Activated CD4-positive, alpha-beta memory T cell treated with anti-CD3 and anti-CD28 coated beads, Interleukin-2, amount 10 ng/mL, durations not matched to agents 7 days and 5 days (primary cell): ENCODE results near the gene WFS1. TPM values are rescaled to one million over a fixed set of nuclear protein-coding genes. Genes with fewer than 3 reads are reported as not detected.

Source experiments
- CTCF ChIA-PET: fragments of 350-600 bp; sonication (Branson Sonifier 250); formaldehyde crosslinking; loops from one replicate; lab custom pipeline; 2021; ENCODE audit warnings: antibody characterized with exemption, inconsistent platforms; lab: Charles Lee
- POLR2A ChIA-PET: fragments of 350-600 bp; sonication (Branson Sonifier 250); formaldehyde crosslinking; loops from one replicate; lab custom pipeline; 2021; ENCODE audit warnings: antibody characterized with exemption; lab: Charles Lee
- DNase-seq: peaks from one replicate; pipeline ENCODE4 v3.0.0-alpha.2; 2020
- H3K27ac Mint-ChIP-seq: one replicate; pipeline ENCODE4 v1.8.0; 2021; ENCODE audit warnings: mild to moderate bottlenecking, mixed read lengths
- H3K27me3 Mint-ChIP-seq: one replicate; pipeline ENCODE4 v1.8.0; 2021; ENCODE audit warnings: mixed read lengths
- H3K36me3 Mint-ChIP-seq: one replicate; pipeline ENCODE4 v1.8.0; 2021; ENCODE audit warnings: low read depth, mixed read lengths
- H3K4me1 Mint-ChIP-seq: one replicate; pipeline ENCODE4 v1.8.0; 2021; ENCODE audit warnings: mixed read lengths
- H3K4me3 Mint-ChIP-seq: one replicate; pipeline ENCODE4 v1.8.0; 2021; ENCODE audit warnings: mild to moderate bottlenecking, mixed read lengths
- H3K9me3 Mint-ChIP-seq: one replicate; pipeline ENCODE4 v1.8.0; 2021; ENCODE audit warnings: mixed read lengths
- total RNA-seq, 2 experiments: library from RNA; stranded (reverse); gene quantifications; one replicate each; pipeline ENCODE4 v1.2.3, GENCODE V29; 2021

Gene WFS1, protein sequence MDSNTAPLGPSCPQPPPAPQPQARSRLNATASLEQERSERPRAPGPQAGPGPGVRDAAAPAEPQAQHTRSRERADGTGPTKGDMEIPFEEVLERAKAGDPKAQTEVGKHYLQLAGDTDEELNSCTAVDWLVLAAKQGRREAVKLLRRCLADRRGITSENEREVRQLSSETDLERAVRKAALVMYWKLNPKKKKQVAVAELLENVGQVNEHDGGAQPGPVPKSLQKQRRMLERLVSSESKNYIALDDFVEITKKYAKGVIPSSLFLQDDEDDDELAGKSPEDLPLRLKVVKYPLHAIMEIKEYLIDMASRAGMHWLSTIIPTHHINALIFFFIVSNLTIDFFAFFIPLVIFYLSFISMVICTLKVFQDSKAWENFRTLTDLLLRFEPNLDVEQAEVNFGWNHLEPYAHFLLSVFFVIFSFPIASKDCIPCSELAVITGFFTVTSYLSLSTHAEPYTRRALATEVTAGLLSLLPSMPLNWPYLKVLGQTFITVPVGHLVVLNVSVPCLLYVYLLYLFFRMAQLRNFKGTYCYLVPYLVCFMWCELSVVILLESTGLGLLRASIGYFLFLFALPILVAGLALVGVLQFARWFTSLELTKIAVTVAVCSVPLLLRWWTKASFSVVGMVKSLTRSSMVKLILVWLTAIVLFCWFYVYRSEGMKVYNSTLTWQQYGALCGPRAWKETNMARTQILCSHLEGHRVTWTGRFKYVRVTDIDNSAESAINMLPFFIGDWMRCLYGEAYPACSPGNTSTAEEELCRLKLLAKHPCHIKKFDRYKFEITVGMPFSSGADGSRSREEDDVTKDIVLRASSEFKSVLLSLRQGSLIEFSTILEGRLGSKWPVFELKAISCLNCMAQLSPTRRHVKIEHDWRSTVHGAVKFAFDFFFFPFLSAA
- total RNA-seq = 1 to 10 TPM; 2.4 to 3.5 TPM

DNA sequence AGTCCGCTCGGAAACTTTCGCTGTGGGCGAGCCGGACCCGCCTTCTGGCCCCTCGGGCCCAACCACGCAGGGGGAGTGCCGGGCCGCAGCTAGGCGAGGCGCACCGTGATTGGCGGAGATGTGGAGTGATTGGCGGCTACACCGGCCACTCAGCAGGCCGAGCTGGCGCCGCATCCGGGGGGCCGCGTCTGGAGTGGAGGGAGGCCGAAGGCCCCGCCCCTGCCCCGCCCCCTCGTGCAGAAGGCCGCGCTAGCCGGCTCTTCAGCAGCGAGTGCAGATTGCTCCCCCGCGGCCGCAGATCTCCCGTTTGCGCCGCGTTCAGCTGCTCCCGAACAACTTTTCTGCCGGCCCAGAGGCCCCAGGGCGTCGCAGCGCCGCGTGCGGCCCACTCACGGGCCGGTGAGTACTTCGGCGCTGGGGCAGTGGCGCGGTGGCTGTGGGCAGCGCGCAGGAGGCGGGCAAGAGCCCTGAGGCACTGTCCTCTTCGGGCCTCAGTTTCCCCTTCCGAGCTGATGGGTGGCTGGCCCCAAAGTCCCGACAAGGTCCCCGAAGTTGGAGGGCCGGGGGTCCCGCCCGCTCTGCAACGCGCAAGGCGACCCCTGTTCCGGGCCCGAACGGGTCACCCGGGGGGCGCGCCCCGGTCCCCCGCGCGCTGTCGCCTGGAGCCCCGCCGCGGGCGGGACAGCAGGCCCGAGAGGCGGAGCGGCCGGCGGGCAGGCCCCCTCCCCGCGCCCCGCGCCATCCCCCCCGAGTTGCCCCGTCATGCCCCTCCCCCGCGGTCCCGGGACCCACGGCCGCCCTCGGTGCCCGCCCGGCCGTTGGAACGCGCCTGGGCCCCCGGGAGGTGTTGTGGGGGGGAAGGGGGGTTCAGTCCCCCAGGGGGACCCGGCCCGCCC lies at the start of gene WFS1:
Gene WFS1 (plus strand): TSS at position 235 of the 896 bp plus-strand sequence. CDS start 7,606 bp downstream, outside the sequence.
- no peaks in the 10 kb centered on the region for H3K9me3 Mint-ChIP-seq
- ChIA-PET POLR2A (interaction anchor here (0.9 to 2.2 kb wide), 8 partner anchors 8 to 89 kb away, joined by 3 to 7 read pairs (median 4); partner anchors contain the start of gene JAKMIP1), CTCF (interaction anchor here (0.9 to 15.1 kb wide), 3 partner anchors 13 to 57 kb away, joined by 3 to 229 read pairs (median 46); no protein-coding TSS in a partner anchor)
- peaks cover 27% of the 10 kb centered on the region for H3K4me1 Mint-ChIP-seq
- H3K4me3 Mint-ChIP-seq = peak within 1 kb of the TSS; percentile 72
- no peak within 1 kb of the TSS for H3K27ac Mint-ChIP-seq
- DNase-seq = peak; percentile 98
- H3K36me3 Mint-ChIP-seq = no peaks in the 10 kb centered on the region
- peaks cover 52% of the 10 kb centered on the region for H3K27me3 Mint-ChIP-seq

DNA sequence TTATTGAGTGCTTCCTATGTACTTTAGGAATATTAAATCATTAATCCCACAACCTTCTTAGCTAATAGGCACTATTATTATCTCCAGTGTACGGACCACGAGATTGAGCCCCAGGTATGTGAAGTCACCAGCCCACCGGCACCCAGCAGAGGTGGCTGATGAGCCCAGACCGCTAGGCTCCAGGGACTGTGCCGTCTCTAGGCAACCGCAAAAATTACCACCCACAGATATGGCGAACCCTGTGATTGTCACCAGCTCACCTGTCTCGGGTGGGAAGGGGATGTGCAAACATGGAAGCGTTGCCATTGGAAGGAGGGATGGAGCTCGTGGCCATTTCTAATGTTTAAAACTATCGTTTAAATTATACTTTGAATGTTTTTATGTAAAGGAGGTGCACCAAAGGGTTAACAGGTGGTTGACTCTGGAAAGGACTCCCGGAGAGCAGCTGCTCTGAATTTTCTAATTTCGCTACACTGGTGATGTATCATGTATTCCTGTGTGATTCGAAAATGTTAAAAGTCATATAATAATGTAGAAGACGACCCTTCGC lies 48.3 kb upstream of the WFS1 start:
- no peak overlapping the region for H3K4me3 Mint-ChIP-seq
- no peak for DNase-seq
- peaks cover 72% of the 10 kb centered on the region for H3K27me3 Mint-ChIP-seq
- peaks cover 14% of the 10 kb centered on the region for H3K36me3 Mint-ChIP-seq
- ChIA-PET POLR2A (interaction anchor here (0.8 to 2.1 kb wide), 2 partner anchors 21 to 41 kb away, joined by 3 to 8 read pairs; partner anchors contain the start of gene JAKMIP1), CTCF (interaction anchor here (0.6 to 2.3 kb wide), 6 partner anchors 20 to 188 kb away, joined by 3 to 13 read pairs (median 6); no protein-coding TSS in a partner anchor)
- no peaks in the 10 kb centered on the region for H3K9me3 Mint-ChIP-seq
- H3K4me1 Mint-ChIP-seq = peaks cover 1% of the 10 kb centered on the region
- H3K27ac Mint-ChIP-seq = no peak overlapping the region

DNA sequence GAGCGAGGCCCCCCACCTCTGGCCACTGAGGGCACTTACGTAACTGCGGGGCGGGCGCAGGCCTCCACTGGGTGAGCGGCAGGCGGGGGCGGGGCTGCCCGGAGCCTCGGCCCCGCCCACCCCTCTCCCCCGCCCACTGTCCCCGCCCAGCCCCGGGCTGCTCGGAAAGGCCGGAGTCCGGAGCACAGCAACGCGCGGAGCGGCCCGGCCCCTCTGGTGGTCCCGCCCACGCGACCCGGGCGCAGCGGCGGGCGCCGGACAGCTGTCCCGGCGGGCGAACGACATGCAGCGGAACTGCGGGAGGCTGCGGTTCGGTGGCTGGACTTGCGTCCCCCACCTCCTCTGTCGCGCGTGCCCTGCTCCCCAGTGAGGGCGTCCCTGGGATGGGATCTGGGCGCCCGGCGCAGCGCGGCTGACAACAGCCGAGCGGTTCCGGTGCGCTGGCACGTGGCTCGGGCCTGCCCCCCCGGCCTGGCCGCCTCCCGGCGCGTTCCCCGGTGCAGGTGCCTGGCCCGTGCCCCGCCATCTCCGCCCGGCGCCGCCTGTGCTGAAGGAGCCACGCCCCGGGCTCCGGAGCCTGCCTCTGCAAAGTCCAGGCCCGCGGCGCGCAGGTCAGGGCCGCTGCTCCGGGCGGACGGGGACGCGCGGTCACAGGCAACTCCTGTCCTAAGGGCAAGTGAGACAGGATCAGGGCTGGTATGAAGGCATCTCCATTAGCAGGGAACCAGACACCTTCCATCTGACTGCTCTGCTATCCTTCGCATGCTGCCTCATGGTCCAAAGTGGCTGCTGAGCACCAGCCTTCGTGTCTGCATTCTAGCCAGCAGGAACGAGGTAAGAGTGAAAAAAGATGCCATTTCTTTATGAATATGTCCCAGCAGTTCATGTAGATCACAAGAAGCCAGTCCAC lies 47.5 kb upstream of the WFS1 start:
- Mint-ChIP-seq H3K27ac (no peak overlapping the region), H3K27me3 (peaks cover 68% of the 10 kb centered on the region)

DNA sequence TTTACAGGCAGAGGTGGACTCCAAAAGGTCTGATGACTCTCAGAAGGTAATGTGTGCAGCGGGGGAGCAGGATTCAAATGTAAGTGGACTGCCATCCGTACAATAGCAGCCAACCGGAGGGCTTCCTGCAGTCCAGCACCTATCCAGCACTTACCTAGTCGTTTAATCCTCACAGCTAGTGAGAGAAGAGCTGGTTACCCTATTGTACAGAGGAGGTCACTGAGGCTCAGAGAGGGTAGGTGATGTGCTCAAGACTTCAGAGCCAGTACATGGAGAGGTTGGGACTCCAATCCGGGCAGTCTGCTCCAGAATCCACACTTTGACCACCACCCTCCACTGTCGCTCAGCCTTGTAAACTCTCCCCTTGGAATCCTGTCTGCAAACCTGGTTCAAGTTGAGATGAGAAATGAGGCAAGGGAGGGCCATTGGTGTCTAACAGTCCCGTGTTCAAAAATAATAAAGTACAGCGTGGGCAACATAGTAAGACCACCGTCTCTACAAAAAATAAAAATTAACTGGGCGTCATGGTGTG lies 46.8 kb upstream of the WFS1 start:
- peaks cover 62% of the 10 kb centered on the region for H3K27me3 Mint-ChIP-seq
- no peak for DNase-seq
- POLR2A ChIA-PET = no interaction called here

More for the DNA sequence above, 47.5 kb upstream of the WFS1 start:
- DNase-seq = no peak
- no peak overlapping the region for H3K4me3 Mint-ChIP-seq
- POLR2A ChIA-PET = interaction anchor here (2.1 kb wide), 1 partner anchor 22 kb away, joined by 8 read pairs; the partner anchor contains the start of gene JAKMIP1
- H3K9me3 Mint-ChIP-seq = no peaks in the 10 kb centered on the region
- CTCF ChIA-PET = interaction anchor here (0.6 to 2.3 kb wide), 4 partner anchors 28 to 187 kb away, joined by 3 to 13 read pairs (median 8); no protein-coding TSS in a partner anchor
- peaks cover 1% of the 10 kb centered on the region for H3K4me1 Mint-ChIP-seq
- peaks cover 14% of the 10 kb centered on the region for H3K36me3 Mint-ChIP-seq

DNA sequence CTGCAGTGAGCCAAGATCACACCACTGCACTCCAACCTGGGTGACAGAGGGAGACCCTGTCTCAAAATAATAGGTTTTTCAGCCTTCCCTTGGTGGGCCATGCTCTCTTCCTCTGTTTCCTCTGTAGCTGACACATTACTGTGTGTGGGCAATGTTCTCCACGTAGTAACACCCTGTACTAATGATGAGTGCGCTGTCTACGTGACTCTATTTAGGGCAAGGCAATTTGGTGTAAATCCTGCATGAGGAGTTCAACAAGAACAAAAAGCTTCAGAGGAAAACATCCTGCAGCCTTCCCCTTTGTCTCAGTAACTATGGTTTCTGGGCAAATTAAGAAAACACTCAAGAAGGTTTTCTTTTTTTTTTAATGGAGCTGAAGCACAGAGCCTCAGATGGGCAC lies 44.9 kb upstream of the WFS1 start:
- Mint-ChIP-seq H3K36me3 (peaks cover 11% of the 10 kb centered on the region), H3K9me3 (no peaks in the 10 kb centered on the region), H3K4me3 (no peak overlapping the region), H3K27ac (no peak overlapping the region), H3K27me3 (peaks cover 45% of the 10 kb centered on the region), H3K4me1 (no peaks in the 10 kb centered on the region)
- DNase-seq = no peak
- ChIA-PET CTCF (interaction anchor here (0.6 to 1.8 kb wide), 5 partner anchors 25 to 227 kb away, joined by 3 to 8 read pairs (median 4); no protein-coding TSS in a partner anchor), POLR2A (interaction anchor here (0.9 kb wide), 1 partner anchor 52 kb away, joined by 3 read pairs; no protein-coding TSS in a partner anchor)

More for the DNA sequence above, 46.8 kb upstream of the WFS1 start:
- CTCF ChIA-PET = no interaction called here
- H3K9me3 Mint-ChIP-seq = no peaks in the 10 kb centered on the region
- H3K4me3 Mint-ChIP-seq = no peak overlapping the region
- peaks cover 14% of the 10 kb centered on the region for H3K36me3 Mint-ChIP-seq
- peaks cover 1% of the 10 kb centered on the region for H3K4me1 Mint-ChIP-seq
- no peak overlapping the region for H3K27ac Mint-ChIP-seq

DNA sequence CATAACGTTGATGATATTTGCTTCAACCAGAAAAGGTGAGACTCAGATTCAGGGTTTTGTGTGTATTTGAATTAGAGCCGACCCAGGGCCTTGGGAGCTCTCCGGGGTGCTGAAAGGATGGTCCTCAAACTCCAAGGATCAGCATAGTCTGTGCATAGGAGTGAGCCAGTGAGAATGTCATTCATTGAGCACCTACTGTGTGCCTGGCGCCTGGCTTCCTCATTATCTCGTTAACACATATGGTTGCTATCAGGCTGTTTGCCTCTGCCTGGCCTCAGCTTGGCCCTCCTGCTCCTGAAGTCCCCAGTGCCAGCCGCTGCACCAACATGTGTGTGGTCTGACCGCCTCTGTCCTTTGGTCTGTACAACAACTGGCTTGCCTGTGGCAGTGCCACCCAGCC lies 44.2 kb upstream of the WFS1 start:
- peaks cover 11% of the 10 kb centered on the region for H3K36me3 Mint-ChIP-seq
- H3K27ac Mint-ChIP-seq = no peak overlapping the region
- H3K4me3 Mint-ChIP-seq = no peak overlapping the region
- POLR2A ChIA-PET = no interaction called here
- peak; percentile 45 for DNase-seq
- CTCF ChIA-PET = interaction anchor here (0.6 to 1.8 kb wide), 5 partner anchors 24 to 227 kb away, joined by 3 to 8 read pairs (median 4); no protein-coding TSS in a partner anchor
- H3K9me3 Mint-ChIP-seq = no peaks in the 10 kb centered on the region
- H3K4me1 Mint-ChIP-seq = no peaks in the 10 kb centered on the region
- peaks cover 40% of the 10 kb centered on the region for H3K27me3 Mint-ChIP-seq

DNA sequence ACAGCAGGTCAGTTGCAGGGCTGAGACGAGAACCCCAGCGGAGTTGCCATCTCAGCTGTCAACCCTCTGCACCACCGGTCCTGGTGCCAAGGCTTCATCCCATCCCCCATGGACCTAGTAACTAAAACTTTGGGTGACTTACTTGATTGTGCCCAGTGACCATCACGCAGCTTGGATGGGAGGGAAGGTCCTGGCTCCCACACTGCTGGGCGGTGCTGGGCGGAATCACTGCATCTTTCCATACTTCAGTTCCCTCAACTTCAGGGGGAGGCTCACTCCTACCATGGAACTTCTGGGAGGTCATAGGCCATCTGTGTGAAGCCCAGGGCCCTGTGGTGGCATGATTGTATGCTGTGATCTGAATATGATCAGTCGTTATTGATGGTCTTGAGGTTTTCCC lies 43.1 kb upstream of the WFS1 start:
- no peak for DNase-seq
- H3K4me1 Mint-ChIP-seq = no peaks in the 10 kb centered on the region
- no peak overlapping the region for H3K4me3 Mint-ChIP-seq
- H3K9me3 Mint-ChIP-seq = no peaks in the 10 kb centered on the region
- CTCF ChIA-PET = interaction anchor here (0.8 to 1.8 kb wide), 2 partner anchors 23 to 25 kb away, joined by 3 to 8 read pairs; no protein-coding TSS in a partner anchor
- H3K36me3 Mint-ChIP-seq = peaks cover 2% of the 10 kb centered on the region
- peaks cover 30% of the 10 kb centered on the region for H3K27me3 Mint-ChIP-seq
- POLR2A ChIA-PET = no interaction called here
- H3K27ac Mint-ChIP-seq = no peak overlapping the region

DNA sequence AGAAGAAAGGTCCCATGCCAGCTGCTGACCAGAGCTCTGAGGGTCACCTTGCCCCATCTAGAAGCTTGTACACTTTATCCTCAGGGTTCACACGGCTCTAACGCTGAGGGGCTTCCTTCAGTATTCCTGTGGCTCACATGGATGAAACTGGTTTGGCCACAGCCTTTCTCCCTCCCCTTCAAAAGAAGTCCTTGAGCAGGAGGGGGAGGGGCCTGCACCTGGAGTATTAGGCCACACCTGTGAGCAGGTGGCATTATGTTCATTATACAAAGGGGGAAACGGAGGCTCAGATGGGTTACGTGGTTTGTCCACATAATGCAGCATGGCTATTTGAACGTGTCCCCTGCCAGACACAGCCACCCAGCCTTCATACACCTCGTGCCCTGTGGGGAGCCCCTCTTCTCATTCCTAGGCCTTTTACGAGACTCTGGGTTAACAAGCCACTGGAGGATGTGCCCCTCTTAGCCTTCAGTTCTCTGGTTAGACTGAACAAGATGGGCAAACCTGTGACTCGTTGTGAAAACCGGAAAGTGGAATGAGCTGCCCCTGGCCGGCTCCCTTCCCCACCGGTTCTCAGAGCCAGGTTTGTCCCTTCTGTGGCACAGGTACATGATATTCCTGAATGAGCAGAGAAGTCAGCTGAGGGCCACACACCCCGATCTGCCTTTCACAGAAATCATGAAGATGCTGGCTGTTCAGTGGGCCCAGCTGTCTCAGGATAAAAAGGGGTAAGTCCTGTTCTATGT lies 42.1 kb upstream of the WFS1 start:
- Mint-ChIP-seq H3K4me3 (no peak overlapping the region), H3K9me3 (no peaks in the 10 kb centered on the region), H3K36me3 (no peaks in the 10 kb centered on the region), H3K27me3 (peaks cover 26% of the 10 kb centered on the region), H3K4me1 (no peaks in the 10 kb centered on the region), H3K27ac (no peak overlapping the region)
- no peak for DNase-seq
- CTCF ChIA-PET = no interaction called here
- POLR2A ChIA-PET = no interaction called here

DNA sequence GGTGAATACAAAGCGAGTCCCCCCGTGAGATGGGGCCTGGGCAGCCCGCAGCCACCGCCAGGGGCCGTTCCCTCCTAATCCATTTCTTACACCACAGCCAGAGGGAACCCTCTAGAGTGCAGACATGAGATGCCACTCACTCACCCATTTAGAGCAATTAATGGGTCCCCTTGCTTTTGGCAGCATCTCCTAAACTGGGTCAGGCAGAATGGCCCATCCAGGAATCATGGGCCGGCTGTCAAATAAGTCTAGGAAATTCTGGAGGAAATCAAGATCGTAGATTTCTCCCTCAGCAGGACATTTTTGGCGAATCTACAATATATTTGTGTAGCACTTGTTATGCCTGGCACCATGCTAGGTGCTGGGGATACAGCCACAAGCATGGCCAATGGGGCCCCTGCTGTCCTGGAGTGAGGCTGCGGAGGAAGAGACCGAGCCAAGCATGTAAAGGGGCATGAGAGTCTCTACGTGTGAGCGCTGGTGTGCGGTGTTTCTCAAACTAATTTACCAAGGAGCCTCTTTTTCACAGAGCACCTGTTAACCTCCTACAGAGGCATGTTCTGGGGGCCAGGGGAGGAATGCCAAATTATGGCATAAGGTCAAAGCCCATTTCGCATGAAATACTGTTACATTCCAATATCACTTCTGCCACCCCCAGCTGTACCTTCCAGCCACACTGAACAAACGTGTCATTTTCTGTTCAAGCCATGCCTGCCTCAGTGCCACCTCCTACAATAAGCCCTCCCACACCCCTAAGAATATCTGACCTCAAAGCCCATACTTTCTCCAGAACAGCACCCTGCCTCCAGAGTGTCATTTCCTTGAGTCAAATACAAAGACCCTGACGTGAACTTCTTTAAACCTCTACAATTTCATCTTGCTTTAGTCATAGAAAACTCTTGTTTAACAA lies 41.2 kb upstream of the WFS1 start:
- CTCF ChIA-PET = no interaction called here
- no peaks in the 10 kb centered on the region for H3K9me3 Mint-ChIP-seq
- H3K36me3 Mint-ChIP-seq = no peaks in the 10 kb centered on the region
- peaks cover 20% of the 10 kb centered on the region for H3K27me3 Mint-ChIP-seq
- H3K4me1 Mint-ChIP-seq = no peaks in the 10 kb centered on the region
- DNase-seq = no peak
- POLR2A ChIA-PET = no interaction called here
- H3K27ac Mint-ChIP-seq = no peak overlapping the region
- no peak overlapping the region for H3K4me3 Mint-ChIP-seq
